ENCODE results near the gene WDR27.

DNA sequence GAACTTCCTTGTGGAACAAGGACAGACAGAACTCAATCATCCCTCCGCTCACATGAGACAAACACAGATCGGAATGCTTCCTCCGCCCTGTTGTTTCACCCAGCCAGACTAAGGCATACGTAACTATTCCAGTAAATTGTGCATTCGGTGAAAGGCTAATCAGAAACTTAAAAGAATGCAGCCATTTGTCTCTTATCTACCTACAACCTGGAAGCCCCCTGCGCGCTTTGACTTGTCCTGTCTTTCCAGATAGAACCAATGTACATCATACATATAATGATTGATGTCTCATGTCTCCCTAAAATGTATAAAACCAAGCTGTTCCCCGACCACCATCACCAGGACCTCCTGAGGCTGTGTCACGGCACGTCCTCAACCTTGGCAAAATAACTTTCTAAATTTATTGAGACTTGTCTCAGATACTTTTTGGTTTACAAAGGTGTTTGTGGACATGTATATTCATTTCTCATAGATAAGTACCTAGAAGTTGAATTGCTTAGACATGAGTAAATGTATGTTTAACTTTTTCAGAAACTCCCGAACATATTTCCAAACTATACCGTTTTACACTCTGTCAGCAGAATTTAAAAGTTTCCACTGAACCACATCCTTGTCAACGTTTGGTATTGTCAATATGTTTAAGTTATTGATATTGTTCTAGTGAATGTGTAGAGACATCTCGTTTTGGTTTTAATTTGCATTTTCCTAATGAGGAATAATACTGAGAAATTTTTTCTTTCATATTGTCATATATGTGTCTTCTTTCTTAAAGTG, 250.6 kb downstream of the WDR27 start:
- TF ChIP-seq, protein P1, sequence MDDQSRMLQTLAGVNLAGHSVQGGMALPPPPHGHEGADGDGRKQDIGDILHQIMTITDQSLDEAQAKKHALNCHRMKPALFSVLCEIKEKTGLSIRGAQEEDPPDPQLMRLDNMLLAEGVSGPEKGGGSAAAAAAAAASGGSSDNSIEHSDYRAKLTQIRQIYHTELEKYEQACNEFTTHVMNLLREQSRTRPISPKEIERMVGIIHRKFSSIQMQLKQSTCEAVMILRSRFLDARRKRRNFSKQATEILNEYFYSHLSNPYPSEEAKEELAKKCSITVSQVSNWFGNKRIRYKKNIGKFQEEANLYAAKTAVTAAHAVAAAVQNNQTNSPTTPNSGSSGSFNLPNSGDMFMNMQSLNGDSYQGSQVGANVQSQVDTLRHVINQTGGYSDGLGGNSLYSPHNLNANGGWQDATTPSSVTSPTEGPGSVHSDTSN (CRISPR knock-in tag; IDR thresholded peaks at IDR 0.05), result no peak
- no peak for TF ChIP-seq IKZF3 (tag by site-specific recombination; IDR thresholded peaks at IDR 0.05)
- no peak for TF ChIP-seq YY1 (tag by site-specific recombination; IDR thresholded peaks at IDR 0.05)
- no peak for TF ChIP-seq ZSCAN30 (tag by site-specific recombination; IDR thresholded peaks at IDR 0.05)
- no peak for TF ChIP-seq SALL2 (tag by site-specific recombination; IDR thresholded peaks at IDR 0.05; ENCODE audit: borderline replicate concordance)
- TF ChIP-seq, protein P2, sequence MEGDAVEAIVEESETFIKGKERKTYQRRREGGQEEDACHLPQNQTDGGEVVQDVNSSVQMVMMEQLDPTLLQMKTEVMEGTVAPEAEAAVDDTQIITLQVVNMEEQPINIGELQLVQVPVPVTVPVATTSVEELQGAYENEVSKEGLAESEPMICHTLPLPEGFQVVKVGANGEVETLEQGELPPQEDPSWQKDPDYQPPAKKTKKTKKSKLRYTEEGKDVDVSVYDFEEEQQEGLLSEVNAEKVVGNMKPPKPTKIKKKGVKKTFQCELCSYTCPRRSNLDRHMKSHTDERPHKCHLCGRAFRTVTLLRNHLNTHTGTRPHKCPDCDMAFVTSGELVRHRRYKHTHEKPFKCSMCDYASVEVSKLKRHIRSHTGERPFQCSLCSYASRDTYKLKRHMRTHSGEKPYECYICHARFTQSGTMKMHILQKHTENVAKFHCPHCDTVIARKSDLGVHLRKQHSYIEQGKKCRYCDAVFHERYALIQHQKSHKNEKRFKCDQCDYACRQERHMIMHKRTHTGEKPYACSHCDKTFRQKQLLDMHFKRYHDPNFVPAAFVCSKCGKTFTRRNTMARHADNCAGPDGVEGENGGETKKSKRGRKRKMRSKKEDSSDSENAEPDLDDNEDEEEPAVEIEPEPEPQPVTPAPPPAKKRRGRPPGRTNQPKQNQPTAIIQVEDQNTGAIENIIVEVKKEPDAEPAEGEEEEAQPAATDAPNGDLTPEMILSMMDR (tag by site-specific recombination; IDR thresholded peaks at IDR 0.05), result no peak
- TF ChIP-seq, protein P3, sequence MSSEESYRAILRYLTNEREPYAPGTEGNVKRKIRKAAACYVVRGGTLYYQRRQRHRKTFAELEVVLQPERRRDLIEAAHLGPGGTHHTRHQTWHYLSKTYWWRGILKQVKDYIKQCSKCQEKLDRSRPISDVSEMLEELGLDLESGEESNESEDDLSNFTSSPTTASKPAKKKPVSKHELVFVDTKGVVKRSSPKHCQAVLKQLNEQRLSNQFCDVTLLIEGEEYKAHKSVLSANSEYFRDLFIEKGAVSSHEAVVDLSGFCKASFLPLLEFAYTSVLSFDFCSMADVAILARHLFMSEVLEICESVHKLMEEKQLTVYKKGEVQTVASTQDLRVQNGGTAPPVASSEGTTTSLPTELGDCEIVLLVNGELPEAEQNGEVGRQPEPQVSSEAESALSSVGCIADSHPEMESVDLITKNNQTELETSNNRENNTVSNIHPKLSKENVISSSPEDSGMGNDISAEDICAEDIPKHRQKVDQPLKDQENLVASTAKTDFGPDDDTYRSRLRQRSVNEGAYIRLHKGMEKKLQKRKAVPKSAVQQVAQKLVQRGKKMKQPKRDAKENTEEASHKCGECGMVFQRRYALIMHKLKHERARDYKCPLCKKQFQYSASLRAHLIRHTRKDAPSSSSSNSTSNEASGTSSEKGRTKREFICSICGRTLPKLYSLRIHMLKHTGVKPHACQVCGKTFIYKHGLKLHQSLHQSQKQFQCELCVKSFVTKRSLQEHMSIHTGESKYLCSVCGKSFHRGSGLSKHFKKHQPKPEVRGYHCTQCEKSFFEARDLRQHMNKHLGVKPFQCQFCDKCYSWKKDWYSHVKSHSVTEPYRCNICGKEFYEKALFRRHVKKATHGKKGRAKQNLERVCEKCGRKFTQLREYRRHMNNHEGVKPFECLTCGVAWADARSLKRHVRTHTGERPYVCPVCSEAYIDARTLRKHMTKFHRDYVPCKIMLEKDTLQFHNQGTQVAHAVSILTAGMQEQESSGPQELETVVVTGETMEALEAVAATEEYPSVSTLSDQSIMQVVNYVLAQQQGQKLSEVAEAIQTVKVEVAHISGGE (tag by site-specific recombination; conservative IDR thresholded peaks at IDR 0.05; ENCODE audit: low read depth), result no peak
- TF ChIP-seq ZNF138 (tag by site-specific recombination; IDR thresholded peaks at IDR 0.05; ENCODE audit: borderline replicate concordance), result no peak
- TF ChIP-seq ZNF529 (tag by site-specific recombination; IDR thresholded peaks at IDR 0.05; ENCODE audit: insufficient replicate concordance), result no peak

Data from HEK293 (cell line).